KOPT-K1 (cell line): ENCODE results near the gene CHPT1.

Source experiments
- H3K27ac ChIP-seq: fragments of 200-600 bp; sonication (generic); 2 replicates; pipeline ENCODE4 v1.5.1; 2016; ENCODE audit warnings: antibody characterized with exemption, mild to moderate bottlenecking, low read depth, low read length; ENCODE audit not compliant: poor library complexity, severe bottlenecking
- H3K36me3 ChIP-seq: fragments of 200-600 bp; sonication (generic); 2 replicates; pipeline ENCODE4 v1.5.1; 2017; ENCODE audit warnings: antibody characterized with exemption, mild to moderate bottlenecking, low read length, moderate library complexity; ENCODE audit not compliant: insufficient read depth
- H3K9me3 ChIP-seq: fragments of 200-600 bp; sonication (generic); 2 replicates; pipeline ENCODE4 v1.5.1; 2017; ENCODE audit warnings: antibody characterized with exemption, low read length, mild to moderate bottlenecking; ENCODE audit not compliant: insufficient read depth, poor library complexity, severe bottlenecking

Gene CHPT1

GRCh38 chr12:101696251-101697196 is 916 bp upstream of the CHPT1 start:
- Histone ChIP-seq H3K27ac (peak overlapping the region; percentile 61), H3K36me3 (no peaks in the 10 kb centered on the region), H3K9me3 (peaks cover 3% of the 10 kb centered on the region)

GRCh38 chr12:101697930-101698799 is 725 bp downstream of the CHPT1 start:
- Histone ChIP-seq H3K9me3 (peaks cover 3% of the 10 kb centered on the region), H3K27ac (peak overlapping the region; percentile 61), H3K36me3 (no peaks in the 10 kb centered on the region)

DNA sequence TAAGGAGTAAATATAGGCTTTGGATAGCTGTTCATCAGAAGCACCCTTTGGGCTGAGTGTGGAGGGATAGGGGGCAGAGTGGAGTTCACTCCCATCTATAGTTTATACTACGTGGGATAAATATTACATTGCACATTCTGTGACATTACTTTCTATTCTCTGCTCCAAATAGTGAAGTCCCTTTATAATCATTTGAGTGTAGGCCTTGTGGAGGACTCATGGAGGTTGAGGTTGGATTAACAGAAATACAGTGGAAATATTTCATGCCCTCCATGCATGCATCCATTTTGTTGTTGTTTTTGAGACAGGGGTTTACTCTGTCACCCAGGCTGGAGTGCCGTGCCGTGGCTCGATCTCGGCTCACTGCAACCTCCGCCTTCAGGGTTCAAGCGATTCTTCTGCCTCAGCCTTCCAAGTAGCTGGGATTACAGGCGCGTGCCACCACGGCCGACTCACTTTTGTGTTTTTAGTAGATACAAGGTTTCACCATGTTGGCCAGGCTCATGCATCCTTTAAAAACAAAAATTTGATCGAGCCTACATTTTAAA is 1.4 kb downstream of the CHPT1 start:
- H3K27ac ChIP-seq, result no peak overlapping the region
- peaks cover 3% of the 10 kb centered on the region for H3K9me3 ChIP-seq
- H3K36me3 ChIP-seq, result no peaks in the 10 kb centered on the region

GRCh38 chr12:101700299-101700820 is 2.9 kb downstream of the CHPT1 start:
- H3K27ac ChIP-seq, result no peak overlapping the region
- no peaks in the 10 kb centered on the region for H3K9me3 ChIP-seq
- no peaks in the 10 kb centered on the region for H3K36me3 ChIP-seq

- no peaks in the 10 kb centered on the region for H3K36me3 ChIP-seq
- no peak overlapping the region for H3K27ac ChIP-seq
- H3K9me3 ChIP-seq, result no peaks in the 10 kb centered on the region
Observed at GRCh38 chr12:101703487-101703886, 6.0 kb downstream of the CHPT1 start.

DNA sequence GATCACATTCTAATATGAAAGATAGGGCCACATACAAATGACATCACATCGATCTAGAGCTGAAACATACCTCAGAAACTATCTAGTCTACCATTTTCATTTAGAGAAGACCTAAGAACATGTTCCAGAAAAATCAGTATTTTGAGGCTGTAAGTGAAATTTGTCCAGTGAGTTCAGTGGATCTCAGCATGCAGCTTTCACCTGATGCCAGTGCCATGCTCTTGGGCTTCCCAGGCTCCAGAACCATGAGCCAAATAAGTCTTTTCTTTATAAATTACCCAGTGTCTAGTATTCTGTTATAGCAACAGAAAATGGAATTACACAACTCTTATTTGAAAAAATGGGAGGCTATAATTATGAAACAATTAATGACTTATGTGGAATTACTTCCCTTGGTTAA is 9.0 kb downstream of the CHPT1 start:
- H3K9me3 ChIP-seq, result no peaks in the 10 kb centered on the region
- no peaks in the 10 kb centered on the region for H3K36me3 ChIP-seq
- no peak overlapping the region for H3K27ac ChIP-seq

DNA sequence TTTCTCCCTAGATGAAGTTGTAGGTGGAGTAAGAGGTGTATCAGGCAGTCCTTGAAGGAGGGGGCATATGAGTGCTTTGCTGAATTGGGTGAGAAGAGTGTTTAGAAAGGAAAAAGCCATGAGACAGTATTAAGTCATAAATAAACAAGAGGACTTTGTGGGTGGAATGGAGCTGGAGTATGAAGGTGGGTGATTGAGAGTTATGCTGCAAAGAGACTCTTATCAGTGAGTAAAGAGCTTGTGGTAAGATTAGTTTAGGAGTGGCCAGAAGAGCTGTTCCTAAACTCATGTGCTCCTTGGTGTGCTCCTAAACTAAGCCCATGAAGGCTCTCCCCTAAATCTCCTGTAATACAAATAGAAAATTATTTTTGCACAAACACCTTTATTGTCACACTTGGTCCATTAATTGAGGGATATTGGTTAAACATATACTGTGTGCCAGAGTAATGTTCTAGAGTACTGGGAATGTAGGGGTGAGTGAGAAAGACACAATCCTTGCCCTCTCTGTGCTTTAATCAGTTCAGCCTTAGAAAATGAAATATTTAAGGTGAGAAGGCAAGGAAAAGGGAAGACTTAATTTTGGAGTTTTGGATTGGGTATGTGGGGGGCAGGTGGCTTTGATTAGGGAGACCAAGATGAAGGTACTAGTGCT is 9.8 kb downstream of the CHPT1 start:
- no peak overlapping the region for H3K27ac ChIP-seq
- H3K9me3 ChIP-seq, result no peaks in the 10 kb centered on the region
- no peaks in the 10 kb centered on the region for H3K36me3 ChIP-seq

- Histone ChIP-seq H3K9me3 (no peaks in the 10 kb centered on the region), H3K36me3 (no peaks in the 10 kb centered on the region), H3K27ac (no peak overlapping the region)
Observed at GRCh38 chr12:101710288-101710687, 12.8 kb downstream of the CHPT1 start.

- Histone ChIP-seq H3K36me3 (no peaks in the 10 kb centered on the region), H3K9me3 (no peaks in the 10 kb centered on the region), H3K27ac (no peak overlapping the region)
Observed at GRCh38 chr12:101713059-101713682, 15.7 kb downstream of the CHPT1 start.

DNA sequence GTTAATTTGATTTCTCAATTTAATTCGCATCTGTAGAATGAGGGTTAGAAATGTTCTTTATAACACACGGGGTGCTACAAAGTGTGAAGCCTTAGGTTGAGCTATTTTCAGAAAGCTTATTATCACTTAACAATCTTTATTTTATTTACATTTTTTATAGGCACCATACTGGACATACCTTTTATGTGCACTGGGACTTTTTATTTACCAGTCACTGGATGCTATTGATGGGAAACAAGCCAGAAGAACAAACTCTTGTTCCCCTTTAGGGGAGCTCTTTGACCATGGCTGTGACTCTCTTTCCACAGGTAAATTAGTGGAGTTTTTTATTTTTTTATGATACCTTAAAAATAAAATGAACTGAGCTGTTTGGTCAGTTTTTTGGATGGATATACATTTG is 16.5 kb downstream of the CHPT1 start:
- Histone ChIP-seq H3K9me3 (no peaks in the 10 kb centered on the region), H3K36me3 (no peaks in the 10 kb centered on the region), H3K27ac (no peak overlapping the region)

DNA sequence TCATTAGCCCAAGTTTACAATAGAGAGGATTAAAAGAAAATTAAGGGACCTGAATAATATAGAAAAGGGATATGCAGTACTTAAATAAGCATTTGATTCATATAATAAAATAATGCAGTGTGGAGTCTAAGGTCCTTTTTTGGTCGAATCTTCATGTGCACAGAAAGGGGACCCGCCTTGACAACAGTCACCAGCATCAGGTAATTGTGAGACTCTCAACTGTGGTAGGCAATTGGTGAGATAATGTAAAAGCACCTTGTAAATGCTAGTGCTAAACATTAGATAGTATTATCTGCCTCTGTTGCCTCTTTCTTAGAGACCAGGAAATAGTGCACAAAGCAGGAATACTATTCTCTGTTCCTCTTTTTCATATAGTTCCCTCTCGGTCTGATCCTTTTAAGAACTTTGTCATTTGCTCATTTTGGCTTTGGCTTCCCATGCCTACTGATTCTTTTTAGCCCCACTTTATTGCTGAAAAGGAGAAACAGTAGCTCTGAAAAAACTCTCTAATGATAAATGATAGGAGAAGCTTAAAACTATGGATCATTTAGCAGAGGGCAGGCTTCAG is 17.5 kb downstream of the CHPT1 start:
- Histone ChIP-seq H3K27ac (no peak overlapping the region), H3K36me3 (no peaks in the 10 kb centered on the region), H3K9me3 (no peaks in the 10 kb centered on the region)

GRCh38 chr12:101719566-101719965 is 22.1 kb downstream of the CHPT1 start:
- Histone ChIP-seq H3K9me3 (no peaks in the 10 kb centered on the region), H3K36me3 (peaks cover 4% of the 10 kb centered on the region), H3K27ac (no peak overlapping the region)

- no peak overlapping the region for H3K27ac ChIP-seq
- no peaks in the 10 kb centered on the region for H3K9me3 ChIP-seq
- peaks cover 7% of the 10 kb centered on the region for H3K36me3 ChIP-seq
Observed at GRCh38 chr12:101720118-101720517, 22.7 kb downstream of the CHPT1 start.

DNA sequence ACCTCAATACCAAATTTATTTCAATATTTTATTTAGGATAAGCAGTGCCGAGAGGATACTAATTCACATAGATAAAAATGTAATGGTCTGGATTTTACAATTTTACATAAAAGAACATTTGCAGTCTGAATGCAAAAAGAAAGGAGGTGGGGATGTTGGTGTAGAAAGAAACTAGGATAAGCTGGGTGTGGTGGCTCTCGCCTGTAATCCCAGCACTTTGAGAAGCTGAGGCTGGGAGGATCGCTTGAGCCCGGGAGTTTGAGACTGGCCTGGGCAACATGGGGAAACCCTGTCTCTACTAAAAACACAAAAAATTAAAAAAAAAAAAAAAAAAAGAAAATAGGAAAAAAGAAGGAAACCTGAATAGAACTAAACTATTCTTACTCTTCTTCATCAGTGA is 25.0 kb downstream of the CHPT1 start:
- Histone ChIP-seq H3K36me3 (peaks cover 13% of the 10 kb centered on the region), H3K27ac (no peak overlapping the region), H3K9me3 (no peaks in the 10 kb centered on the region)
